CD4-positive, alpha-beta T cell (primary cell): ENCODE measurements around the gene HTR1D. TPM values are rescaled to one million over a fixed set of nuclear protein-coding genes. Genes with fewer than 3 reads are reported as not detected.

ENCODE experiments used
- ATAC-seq: fragments of 200-7000 bp; cut with Tn5 transposase; one replicate; pipeline ENCODE4 v1.10.0; 2022; ENCODE audit warnings: mild to moderate bottlenecking; ENCODE audit not compliant: poor library complexity
- CTCF ChIA-PET: fragments of 350-600 bp; sonication (Branson Sonifier 250); formaldehyde crosslinking; loops from one replicate; lab custom pipeline; 2021; ENCODE audit warnings: antibody characterized with exemption, inconsistent platforms; lab: Charles Lee
- POLR2A ChIA-PET: fragments of 350-600 bp; sonication (Branson Sonifier 250); formaldehyde crosslinking; loops from one replicate; lab custom pipeline; 2021; ENCODE audit warnings: antibody characterized with exemption, inconsistent platforms; lab: Charles Lee
- DNase-seq, 14 experiments: peaks; one replicate each; pipeline ENCODE4 v3.0.0-alpha.2; 2013 to 2020; ENCODE audit warnings: mixed read lengths in 2 of 14
- H3K27ac ChIP-seq, 2 donors: one replicate each; pipeline versions ENCODE4 v1.5.1 to v1.7.0; 2013; ENCODE audit warnings: low read length in 2 of 2, low read depth in 1 of 2, mild to moderate bottlenecking in 1 of 2
- H3K27me3 ChIP-seq, 2 experiments: 1 replicate in 1 of 2; 2 replicates in 1 of 2; pipeline versions ENCODE4 v1.6.1 to v1.7.0; 2013; ENCODE audit warnings: low read length in 2 of 2, control low read depth in 1 of 2, mild to moderate bottlenecking in 1 of 2, moderate library complexity in 1 of 2; ENCODE audit not compliant: insufficient read depth in 2 of 2, control insufficient read depth in 1 of 2
- H3K36me3 ChIP-seq: one replicate; pipeline ENCODE4 v1.6.1; 2013; ENCODE audit warnings: low read length, control low read depth; ENCODE audit not compliant: insufficient read depth
- H3K4me1 ChIP-seq: one replicate; pipeline ENCODE4 v1.6.1; 2013; ENCODE audit warnings: low read length, control low read depth; ENCODE audit not compliant: insufficient read depth
- H3K4me3 ChIP-seq: one replicate; pipeline ENCODE4 v1.5.1; 2013; ENCODE audit warnings: mild to moderate bottlenecking, low read length, moderate library complexity
- H3K9me3 ChIP-seq, 2 experiments: 1 replicate in 1 of 2; 2 replicates in 1 of 2; pipeline versions ENCODE4 v1.6.1 to v1.7.0; 2013; ENCODE audit warnings: low read length in 2 of 2, mild to moderate bottlenecking in 2 of 2, control low read depth in 1 of 2, moderate library complexity in 1 of 2; ENCODE audit not compliant: control insufficient read depth in 1 of 2, insufficient read depth in 1 of 2
- H3K27ac Mint-ChIP-seq: one replicate; pipeline ENCODE4 v1.8.0; 2020; ENCODE audit warnings: mixed read lengths
- H3K27me3 Mint-ChIP-seq: one replicate; pipeline ENCODE4 v1.8.0; 2021; ENCODE audit warnings: mixed read lengths
- H3K36me3 Mint-ChIP-seq: one replicate; pipeline ENCODE4 v1.8.0; 2021; ENCODE audit warnings: low read depth, mixed read lengths
- H3K4me1 Mint-ChIP-seq: one replicate; pipeline ENCODE4 v1.8.0; 2021; ENCODE audit warnings: low read depth, mixed read lengths
- H3K4me3 Mint-ChIP-seq: one replicate; pipeline ENCODE4 v1.8.0; 2020; ENCODE audit warnings: mild to moderate bottlenecking, mixed read lengths
- H3K9me3 Mint-ChIP-seq: one replicate; pipeline ENCODE4 v1.8.0; 2020; ENCODE audit warnings: mixed read lengths
- CTCF ChIP-seq: fragments of 200-600 bp; IDR thresholded peaks from one replicate; pipeline ENCODE4 v1.8.0; 2022; ENCODE audit warnings: antibody characterized with exemption, mild to moderate bottlenecking
- intact Hi-C, 2 experiments: fragments of 100-400 bp; cut with DNase I in 1 of 2; cut with micrococcal nuclease in 1 of 2; formaldehyde crosslinking; loops; one replicate each; pipeline versions ENCODE4 v1.15.1 to v1.9.0; 2023 to 2025; cut with DNase I, micrococcal nuclease
- total RNA-seq, 174 experiments: library from RNA in 2 of 174; stranded (reverse) in 2 of 174; gene quantifications; one replicate each; pipeline ENCODE4 v1.2.3 and lab custom pipeline; 2021 to 2026

HTR1D gene
- total RNA-seq, 2 experiments from 2014 or later: not detected

- no peak for TF ChIP-seq CTCF
- peak within 1 kb of the TSS; percentile 87 for H3K4me3 ChIP-seq
- POLR2A ChIA-PET: interaction anchor here (0.7 to 2.3 kb wide), 8 partner anchors 15 to 176 kb away, joined by 3 to 12 read pairs (median 4); partner anchors contain the start of gene HNRNPR
- intact Hi-C loops: loop anchor here (1.0 to 10.0 kb wide), 4 partner anchors 51 to 196 kb away; partner anchors contain the start of genes KDM1A (in 1 of the 2) and ZNF436 (in 1 of the 2)
- Mint-ChIP-seq H3K27me3 (no peaks in the 10 kb centered on the region), H3K36me3 (no peaks in the 10 kb centered on the region), H3K9me3 (no peaks in the 10 kb centered on the region), H3K27ac (peak within 1 kb of the TSS; percentile 79), H3K4me1 (peaks cover 46% of the 10 kb centered on the region), H3K4me3 (peak within 1 kb of the TSS; percentile 97)
- H3K36me3 ChIP-seq: no peaks in the 10 kb centered on the region
- peak within 1 kb of the TSS; percentile 68 to 74 for H3K27ac ChIP-seq
- peaks cover 25% of the 10 kb centered on the region for H3K4me1 ChIP-seq
- ATAC-seq (peak; percentile 90), DNase-seq (peak; percentile 80 to 95 (median 83))
- peaks cover 0 to 4% of the 10 kb centered on the region in 2 experiments for H3K9me3 ChIP-seq
- CTCF ChIA-PET: interaction anchor here (1.2 to 3.9 kb wide), 5 partner anchors 11 to 69 kb away, joined by 3 to 23 read pairs (median 8); no protein-coding TSS in a partner anchor
- no peaks in the 10 kb centered on the region for H3K27me3 ChIP-seq
Observed at GRCh38 chr1:23168445-23169194, 48.7 kb downstream of the HTR1D start, which contains the start of gene LUZP1. TSS of gene LUZP1 (minus strand) at chr1:23168856.

- Mint-ChIP-seq H3K4me3 (peak overlapping the region; percentile 97), H3K9me3 (no peaks in the 10 kb centered on the region), H3K4me1 (peaks cover 49% of the 10 kb centered on the region), H3K36me3 (no peaks in the 10 kb centered on the region), H3K27ac (peak overlapping the region; percentile 79), H3K27me3 (no peaks in the 10 kb centered on the region)
- ChIA-PET POLR2A (interaction anchor here (1.0 to 2.3 kb wide), 7 partner anchors 15 to 68 kb away, joined by 3 to 12 read pairs (median 3); no protein-coding TSS in a partner anchor), CTCF (interaction anchor here (1.2 to 3.9 kb wide), 5 partner anchors 11 to 68 kb away, joined by 3 to 23 read pairs (median 8); no protein-coding TSS in a partner anchor)
- intact Hi-C loops: loop anchor here (1.0 to 10.0 kb wide), 4 partner anchors 51 to 197 kb away; partner anchors contain the start of genes KDM1A (in 1 of the 2) and ZNF436 (in 1 of the 2)
- peaks cover 0 to 4% of the 10 kb centered on the region in 2 experiments for H3K9me3 ChIP-seq
- ATAC-seq: peak; percentile 40
- peaks cover 25% of the 10 kb centered on the region for H3K4me1 ChIP-seq
- peak in 10 of 14 experiments; percentile 8 to 63 (median 30) for DNase-seq
- TF ChIP-seq CTCF: no peak
- H3K36me3 ChIP-seq: no peaks in the 10 kb centered on the region
- no peaks in the 10 kb centered on the region for H3K27me3 ChIP-seq
- H3K4me3 ChIP-seq: peak overlapping the region; percentile 87
- peak overlapping the region; percentile 68 to 74 for H3K27ac ChIP-seq
Observed at GRCh38 chr1:23168079-23168444, 49.2 kb downstream of the HTR1D start.

- H3K27me3 Mint-ChIP-seq: no peaks in the 10 kb centered on the region
- ChIA-PET POLR2A (interaction anchor here (1.0 to 2.3 kb wide), 6 partner anchors 16 to 67 kb away, joined by 3 to 12 read pairs (median 4); no protein-coding TSS in a partner anchor), CTCF (interaction anchor here (0.9 to 3.9 kb wide), 5 partner anchors 17 to 68 kb away, joined by 3 to 23 read pairs (median 8); no protein-coding TSS in a partner anchor)
- peak overlapping the region; percentile 53 for H3K27ac Mint-ChIP-seq
- Histone ChIP-seq H3K27me3 (no peaks in the 10 kb centered on the region), H3K9me3 (peaks cover 0 to 4% of the 10 kb centered on the region in 2 experiments), H3K4me3 (peak overlapping the region; percentile 87), H3K36me3 (no peaks in the 10 kb centered on the region), H3K27ac (no peak overlapping the region), H3K4me1 (peaks cover 25% of the 10 kb centered on the region)
- H3K36me3 Mint-ChIP-seq: no peaks in the 10 kb centered on the region
- peak in 13 of 14 experiments; percentile 6 to 68 (median 22) for DNase-seq
- H3K9me3 Mint-ChIP-seq: no peaks in the 10 kb centered on the region
- TF ChIP-seq CTCF: no peak
- intact Hi-C loops: loop anchor here (1.0 to 10.0 kb wide), 4 partner anchors 50 to 197 kb away; partner anchors contain the start of genes KDM1A (in 1 of the 2) and ZNF436 (in 1 of the 2)
- peak; percentile 17 for ATAC-seq
- H3K4me1 Mint-ChIP-seq: peaks cover 49% of the 10 kb centered on the region
- H3K4me3 Mint-ChIP-seq: peak overlapping the region; percentile 91
Observed at GRCh38 chr1:23167353-23168078, 49.8 kb downstream of the HTR1D start.
